GM12872 (cell line): ENCODE data around the gene TSHZ2.

Experiments
- CTCF ChIP-seq: IDR thresholded peaks from 3 replicates; pipeline ENCODE4 v1.5.1; 2011; ENCODE audit warnings: low read depth, mild to moderate bottlenecking, low read length, moderate library complexity; ENCODE audit not compliant: insufficient read depth

TSHZ2 gene

GRCh38 chr20:53265304-53265875 lies 293.2 kb downstream of the TSHZ2 start:
- no peak for TF ChIP-seq CTCF

- no peak for TF ChIP-seq CTCF
Measured at GRCh38 chr20:53269380-53269779, 297.2 kb downstream of the TSHZ2 start.

GRCh38 chr20:53270792-53271375 lies 298.7 kb downstream of the TSHZ2 start:
- no peak for TF ChIP-seq CTCF

- no peak for TF ChIP-seq CTCF
Measured at GRCh38 chr20:53274365-53274764, 302.2 kb downstream of the TSHZ2 start.

GRCh38 chr20:53274807-53275206 lies 302.6 kb downstream of the TSHZ2 start:
- no peak for TF ChIP-seq CTCF

- TF ChIP-seq CTCF: no peak
Measured at GRCh38 chr20:53276143-53276542, 304.0 kb downstream of the TSHZ2 start.

- no peak for TF ChIP-seq CTCF
Measured at GRCh38 chr20:53278555-53278954, 306.4 kb downstream of the TSHZ2 start.
